ENCODE results near the gene SAMD4A.

DNA sequence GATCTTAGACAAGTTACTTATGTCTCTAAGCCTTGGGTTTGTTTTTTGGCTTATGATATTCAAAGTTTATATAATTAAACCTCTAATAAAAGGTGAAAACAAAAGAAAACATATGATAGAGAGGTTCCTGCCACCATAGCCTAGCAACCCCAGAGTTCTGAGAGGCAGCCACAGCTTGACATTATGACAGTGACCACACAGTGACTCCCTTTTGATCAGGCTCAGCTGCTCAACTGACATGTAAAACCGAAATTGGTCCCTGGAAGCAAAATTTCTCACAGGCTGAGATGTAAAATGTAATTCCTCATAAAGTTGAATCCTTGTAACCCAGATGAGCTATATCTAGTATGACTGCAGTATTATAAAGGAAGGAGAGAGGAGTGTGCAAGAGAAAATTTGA is 227.2 kb downstream of the SAMD4A start:
- TF ChIP-seq, protein P1, sequence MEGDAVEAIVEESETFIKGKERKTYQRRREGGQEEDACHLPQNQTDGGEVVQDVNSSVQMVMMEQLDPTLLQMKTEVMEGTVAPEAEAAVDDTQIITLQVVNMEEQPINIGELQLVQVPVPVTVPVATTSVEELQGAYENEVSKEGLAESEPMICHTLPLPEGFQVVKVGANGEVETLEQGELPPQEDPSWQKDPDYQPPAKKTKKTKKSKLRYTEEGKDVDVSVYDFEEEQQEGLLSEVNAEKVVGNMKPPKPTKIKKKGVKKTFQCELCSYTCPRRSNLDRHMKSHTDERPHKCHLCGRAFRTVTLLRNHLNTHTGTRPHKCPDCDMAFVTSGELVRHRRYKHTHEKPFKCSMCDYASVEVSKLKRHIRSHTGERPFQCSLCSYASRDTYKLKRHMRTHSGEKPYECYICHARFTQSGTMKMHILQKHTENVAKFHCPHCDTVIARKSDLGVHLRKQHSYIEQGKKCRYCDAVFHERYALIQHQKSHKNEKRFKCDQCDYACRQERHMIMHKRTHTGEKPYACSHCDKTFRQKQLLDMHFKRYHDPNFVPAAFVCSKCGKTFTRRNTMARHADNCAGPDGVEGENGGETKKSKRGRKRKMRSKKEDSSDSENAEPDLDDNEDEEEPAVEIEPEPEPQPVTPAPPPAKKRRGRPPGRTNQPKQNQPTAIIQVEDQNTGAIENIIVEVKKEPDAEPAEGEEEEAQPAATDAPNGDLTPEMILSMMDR (IDR thresholded peaks at IDR 0.05), result no peak
- TF ChIP-seq POLR2AphosphoS5 (IDR thresholded peaks at IDR 0.05), result no peak

All from stomach (tissue), 4 donors.